Measurements from ENCODE around the gene AGPAT3. TPM values are rescaled to one million over a fixed set of nuclear protein-coding genes. Genes with fewer than 3 reads are reported as not detected.
A peak's percentile ranks its signal among the peaks of the same experiment; 100 is the strongest.

AGPAT3 gene
- total and polyA plus RNA-seq, 7 donors, result 14.4 to 48.5 (median 20.3) TPM

DNA sequence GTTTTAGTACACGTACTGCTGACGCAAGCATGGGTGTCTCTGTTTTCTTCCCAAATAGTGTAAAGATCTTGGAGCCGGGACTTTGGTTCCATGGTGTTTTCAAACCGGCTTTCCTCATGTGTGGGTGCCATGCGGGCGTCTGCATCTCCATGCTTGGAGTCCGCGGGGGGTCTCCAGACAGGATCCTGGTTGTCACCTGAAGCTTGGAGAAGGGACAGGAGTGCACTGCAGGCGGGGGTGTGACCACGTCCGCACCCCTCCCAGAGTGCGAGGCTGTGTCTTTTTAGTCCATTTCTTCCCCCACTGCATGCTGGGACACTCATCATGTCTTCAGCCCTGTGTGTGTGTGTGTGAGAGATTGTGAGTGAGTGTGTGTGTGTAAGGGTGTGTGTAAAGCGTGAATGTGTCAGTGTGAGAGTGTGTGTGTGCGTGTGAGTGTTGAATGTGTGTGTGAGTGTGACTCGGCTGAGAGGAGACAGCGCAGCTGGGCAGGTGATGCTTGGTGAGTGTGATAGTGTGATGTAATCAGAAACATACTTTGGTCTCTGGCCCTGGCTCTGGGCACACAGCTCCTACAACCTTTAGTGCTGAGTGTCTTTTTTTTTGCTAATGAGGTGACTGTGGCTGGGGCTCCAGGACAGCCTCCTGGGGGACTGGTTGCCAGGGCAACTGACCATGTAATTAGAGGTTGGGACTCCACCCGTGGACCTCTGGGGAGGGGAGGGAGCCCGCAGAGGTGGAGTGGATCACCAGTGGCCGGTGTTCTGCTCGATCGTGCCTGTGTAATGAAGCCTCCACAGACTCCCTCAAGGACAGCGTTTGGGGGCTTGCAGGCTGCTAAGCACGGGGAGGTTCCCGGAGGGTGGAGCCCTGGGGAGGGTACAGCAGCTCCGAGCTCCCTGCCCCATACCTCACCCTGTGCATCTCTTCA, 55.1 kb downstream of the AGPAT3 start:
- Histone ChIP-seq H3K27ac (no peak overlapping the region), H3K9me3 (no peaks in the 10 kb centered on the region), H3K4me3 (no peak overlapping the region), H3K36me3 (no peaks in the 10 kb centered on the region), H3K27me3 (no peaks in the 10 kb centered on the region), H3K4me1 (peaks cover 0 to 50% (median 42%) of the 10 kb centered on the region in 4 donors)
- no peak for DNase-seq
- intact Hi-C loops (cut with DNase I), result loop anchor here (5.0 kb wide), 1 partner anchor 58 kb away; no protein-coding TSS in a partner anchor
- TF ChIP-seq CTCF (IDR thresholded peaks at IDR 0.05) (no peak), POLR2AphosphoS5 (IDR thresholded peaks at IDR 0.05) (no peak), POLR2A (IDR thresholded peaks at IDR 0.05) (no peak), EP300 (IDR thresholded peaks at IDR 0.05) (no peak)
- WGBS, 2 donors, result 88 to 92% methylated on average over 25 of the region's 25 CpGs

- WGBS, 2 donors, result 40 to 43% methylated on average over 10 of the region's 10 CpGs
- Histone ChIP-seq H3K4me1 (peaks cover 0 to 53% (median 38%) of the 10 kb centered on the region in 4 donors), H3K9me3 (no peaks in the 10 kb centered on the region), H3K4me3 (no peak overlapping the region), H3K27me3 (no peaks in the 10 kb centered on the region), H3K36me3 (no peaks in the 10 kb centered on the region), H3K27ac (no peak overlapping the region)
- no peak for TF ChIP-seq EP300 (IDR thresholded peaks at IDR 0.05)
- no peak for TF ChIP-seq POLR2A (IDR thresholded peaks at IDR 0.05)
- no peak for TF ChIP-seq POLR2AphosphoS5 (IDR thresholded peaks at IDR 0.05)
- no peak for TF ChIP-seq CTCF (IDR thresholded peaks at IDR 0.05)
- intact Hi-C loops (cut with DNase I), result loop anchor here (5.0 kb wide), 1 partner anchor 59 kb away; no protein-coding TSS in a partner anchor
- DNase-seq, result no peak
Measured at GRCh38 chr21:43921571-43921978, 56.6 kb downstream of the AGPAT3 start.

- Histone ChIP-seq H3K27ac (peak overlapping the region in 3 of 4 donors; percentile 2 to 21 (median 4)), H3K9me3 (no peaks in the 10 kb centered on the region), H3K4me1 (peaks cover 0 to 48% (median 36%) of the 10 kb centered on the region in 4 donors), H3K4me3 (no peak overlapping the region), H3K27me3 (no peaks in the 10 kb centered on the region), H3K36me3 (no peaks in the 10 kb centered on the region)
- intact Hi-C loops (cut with DNase I), result loop anchor here (5.0 kb wide), 1 partner anchor 60 kb away; no protein-coding TSS in a partner anchor
- WGBS, 2 donors, result 77 to 88% methylated on average over 27 of the region's 27 CpGs
- TF ChIP-seq EP300 (IDR thresholded peaks at IDR 0.05) (no peak), CTCF (IDR thresholded peaks at IDR 0.05) (no peak), POLR2AphosphoS5 (IDR thresholded peaks at IDR 0.05) (no peak), POLR2A (IDR thresholded peaks at IDR 0.05) (no peak)
- DNase-seq, result no peak
Measured at GRCh38 chr21:43921979-43922945, 57.2 kb downstream of the AGPAT3 start.

GRCh38 chr21:43922949-43923348, 57.9 kb downstream of the AGPAT3 start:
- TF ChIP-seq POLR2AphosphoS5 (IDR thresholded peaks at IDR 0.05) (no peak), EP300 (IDR thresholded peaks at IDR 0.05) (no peak)
- Histone ChIP-seq H3K4me3 (no peak overlapping the region), H3K4me1 (peaks cover 0 to 45% (median 34%) of the 10 kb centered on the region in 4 donors), H3K27me3 (no peaks in the 10 kb centered on the region), H3K9me3 (no peaks in the 10 kb centered on the region), H3K27ac (peak overlapping the region in 3 of 4 donors; percentile 2 to 21 (median 4)), H3K36me3 (peaks cover 0 to 5% (median 0%) of the 10 kb centered on the region in 4 donors)
- intact Hi-C loops (cut with DNase I), result loop anchor here (5.0 kb wide), 1 partner anchor 61 kb away; no protein-coding TSS in a partner anchor
- DNase-seq, result no peak
- 75 to 89% methylated on average over 11 of the region's 11 CpGs for WGBS, 2 donors
